Neuronal stem cell (in vitro differentiated cells): ENCODE measurements around the gene IL33.

ENCODE experiments used
- DNase-seq: peaks from one replicate; pipeline ENCODE4 v3.0.0-alpha.2; 2013; ENCODE audit warnings: low spot score
- H2AFZ ChIP-seq: one replicate; pipeline ENCODE4 v1.6.1; 2013; ENCODE audit warnings: mild to moderate bottlenecking, low read length, inconsistent platforms
- H2AK5ac ChIP-seq: 2 replicates; pipeline ENCODE4 v1.6.1; 2013; ENCODE audit warnings: low read depth, mild to moderate bottlenecking, inconsistent platforms, low read length, moderate library complexity, mixed read lengths
- H2BK120ac ChIP-seq: 2 replicates; pipeline ENCODE4 v1.6.1; 2013; ENCODE audit warnings: low read depth, mild to moderate bottlenecking, inconsistent platforms, low read length, moderate library complexity, mixed read lengths
- H2BK12ac ChIP-seq: one replicate; pipeline ENCODE4 v1.6.1; 2013; ENCODE audit warnings: low read length, inconsistent platforms
- H2BK15ac ChIP-seq: 2 replicates; pipeline ENCODE4 v1.6.1; 2013; ENCODE audit warnings: mild to moderate bottlenecking, low read length, inconsistent platforms, mixed read lengths
- H2BK5ac ChIP-seq: one replicate; pipeline ENCODE4 v1.6.1; 2013; ENCODE audit warnings: inconsistent platforms, mild to moderate bottlenecking, low read length, moderate library complexity
- H3K14ac ChIP-seq: one replicate; pipeline ENCODE4 v1.6.1; 2013; ENCODE audit warnings: low read length, inconsistent platforms
- H3K18ac ChIP-seq: 2 replicates; pipeline ENCODE4 v1.6.1; 2013; ENCODE audit warnings: low read length, inconsistent platforms
- H3K23ac ChIP-seq: 2 replicates; pipeline ENCODE4 v1.6.1; 2013; ENCODE audit warnings: low read depth, mild to moderate bottlenecking, mixed read lengths, low read length, inconsistent platforms; ENCODE audit not compliant: poor library complexity
- H3K27ac ChIP-seq: replicated peaks from 3 replicates; pipeline ENCODE4 v1.5.1; 2013; ENCODE audit warnings: low read length, inconsistent platforms
- H3K27me3 ChIP-seq, 3 experiments: 2 replicates each; pipeline ENCODE4 v1.6.1; 2013; ENCODE audit warnings: low read length in 3 of 3, mild to moderate bottlenecking in 2 of 3, inconsistent platforms in 1 of 3, low read depth in 1 of 3, mixed read lengths in 1 of 3, moderate library complexity in 1 of 3; ENCODE audit not compliant: control insufficient read depth in 3 of 3, insufficient read depth in 3 of 3
- H3K36me3 ChIP-seq, 2 donors: replicated peaks in 1 of 2; 2 replicates each; pipeline ENCODE4 v1.6.1; 2013; ENCODE audit warnings: low read length in 2 of 2; ENCODE audit not compliant: control insufficient read depth in 2 of 2, insufficient read depth in 2 of 2
- H3K4ac ChIP-seq: 2 replicates; pipeline ENCODE4 v1.6.1; 2013; ENCODE audit warnings: inconsistent platforms, mild to moderate bottlenecking, low read length, moderate library complexity
- H3K4me1 ChIP-seq, 2 donors: 1 replicate in 1 of 2; 2 replicates in 1 of 2; pipeline ENCODE4 v1.6.1; 2013; ENCODE audit warnings: low read length in 2 of 2, low read depth in 1 of 2; ENCODE audit not compliant: control insufficient read depth in 2 of 2, insufficient read depth in 1 of 2
- H3K4me2 ChIP-seq: one replicate; pipeline ENCODE4 v1.6.1; 2013; ENCODE audit warnings: mild to moderate bottlenecking, low read length, inconsistent platforms; ENCODE audit not compliant: insufficient read depth, poor library complexity, severe bottlenecking
- H3K4me3 ChIP-seq, 2 donors: 2 replicates each; pipeline ENCODE4 v1.5.1; 2013; ENCODE audit warnings: low read length in 2 of 2, mild to moderate bottlenecking in 2 of 2, inconsistent platforms in 1 of 2, moderate library complexity in 1 of 2
- H3K79me1 ChIP-seq: one replicate; pipeline ENCODE4 v1.6.1; 2013; ENCODE audit warnings: low read depth, mild to moderate bottlenecking, inconsistent platforms, low read length, moderate library complexity
- H3K9ac ChIP-seq: one replicate; pipeline ENCODE4 v1.6.1; 2013; ENCODE audit warnings: mild to moderate bottlenecking, low read depth, low read length, inconsistent platforms; ENCODE audit not compliant: poor library complexity
- H3K9me3 ChIP-seq, 2 donors: replicated peaks in 1 of 2; 2 replicates each; pipeline versions ENCODE3 to v1.6.1; 2013; ENCODE audit warnings: low read length in 2 of 2, mild to moderate bottlenecking in 2 of 2, inconsistent platforms in 1 of 2, low read depth in 1 of 2, mixed read lengths in 1 of 2, moderate library complexity in 1 of 2; ENCODE audit not compliant: control insufficient read depth in 2 of 2, insufficient read depth in 1 of 2
- H4K8ac ChIP-seq: one replicate; pipeline ENCODE4 v1.6.1; 2013; ENCODE audit warnings: low read depth, mild to moderate bottlenecking, inconsistent platforms, low read length, moderate library complexity
- H4K91ac ChIP-seq: one replicate; pipeline ENCODE4 v1.6.1; 2013; ENCODE audit warnings: low read length, low read depth, mild to moderate bottlenecking, inconsistent platforms; ENCODE audit not compliant: poor library complexity
- WGBS, 2 donors: extraction: QIAGEN DNeasy Blood & Tissue Kit; methylation state at CpG; one replicate each; pipeline ENCODE4 v1.1.7; 2013; ENCODE audit warnings: missing lambda C conversion rate in 2 of 2, mixed read lengths in 1 of 2; ENCODE audit not compliant: insufficient read length in 2 of 2, insufficient replicate concordance in 1 of 2; ENCODE audit errors: extremely low coverage in 2 of 2; 5-methylcytosine and 5-hydroxymethylcytosine counted together

Gene IL33

GRCh38 chr9:6187272-6187671 lies 28.3 kb upstream of the IL33 start:
- Histone ChIP-seq H3K9ac (no peak overlapping the region), H2BK5ac (no peak overlapping the region), H2BK12ac (no peak overlapping the region), H3K27ac (no peak overlapping the region), H2BK120ac (no peak overlapping the region), H3K23ac (no peak overlapping the region), H3K18ac (no peak overlapping the region), H3K4me1 (no peaks in the 10 kb centered on the region), H2AK5ac (no peak overlapping the region), H3K36me3 (no peaks in the 10 kb centered on the region), H3K14ac (no peak overlapping the region), H4K8ac (no peak overlapping the region), H3K4me3 (no peak overlapping the region), H4K91ac (no peak overlapping the region), H3K27me3 (no peaks in the 10 kb centered on the region), H3K4me2 (no peak overlapping the region), H3K9me3 (no peaks in the 10 kb centered on the region), H2BK15ac (no peak overlapping the region), H3K4ac (no peak overlapping the region), H3K79me1 (no peaks in the 10 kb centered on the region), H2AFZ (no peak overlapping the region)
- no peak for DNase-seq

GRCh38 chr9:6188466-6188865 lies 27.1 kb upstream of the IL33 start:
- Histone ChIP-seq H2BK15ac (no peak overlapping the region), H3K36me3 (no peaks in the 10 kb centered on the region), H4K8ac (no peak overlapping the region), H3K14ac (no peak overlapping the region), H3K27ac (no peak overlapping the region), H3K4me3 (no peak overlapping the region), H2AFZ (no peak overlapping the region), H3K27me3 (no peaks in the 10 kb centered on the region), H3K4ac (no peak overlapping the region), H3K23ac (no peak overlapping the region), H2BK120ac (no peak overlapping the region), H2BK5ac (no peak overlapping the region), H3K79me1 (no peaks in the 10 kb centered on the region), H2BK12ac (no peak overlapping the region), H3K18ac (no peak overlapping the region), H3K9me3 (no peaks in the 10 kb centered on the region), H3K4me2 (no peak overlapping the region), H2AK5ac (no peak overlapping the region), H3K9ac (no peak overlapping the region), H3K4me1 (no peaks in the 10 kb centered on the region), H4K91ac (no peak overlapping the region)
- DNase-seq, result no peak
- WGBS, 2 donors, result no CpG with 5 or more reads among the region's 1 CpG

GRCh38 chr9:6188906-6189305 lies 26.7 kb upstream of the IL33 start:
- Histone ChIP-seq H3K4ac (no peak overlapping the region), H3K36me3 (no peaks in the 10 kb centered on the region), H3K79me1 (no peaks in the 10 kb centered on the region), H4K91ac (no peak overlapping the region), H2BK15ac (no peak overlapping the region), H2AFZ (no peak overlapping the region), H2BK120ac (no peak overlapping the region), H3K27me3 (no peaks in the 10 kb centered on the region), H2BK5ac (no peak overlapping the region), H3K4me1 (no peaks in the 10 kb centered on the region), H3K14ac (no peak overlapping the region), H3K23ac (no peak overlapping the region), H2AK5ac (no peak overlapping the region), H2BK12ac (no peak overlapping the region), H3K4me2 (no peak overlapping the region), H4K8ac (no peak overlapping the region), H3K9ac (no peak overlapping the region), H3K9me3 (no peaks in the 10 kb centered on the region), H3K27ac (no peak overlapping the region), H3K4me3 (no peak overlapping the region), H3K18ac (no peak overlapping the region)
- no CpG with 5 or more reads among the region's 3 CpGs for WGBS, 2 donors
- no peak for DNase-seq

DNA sequence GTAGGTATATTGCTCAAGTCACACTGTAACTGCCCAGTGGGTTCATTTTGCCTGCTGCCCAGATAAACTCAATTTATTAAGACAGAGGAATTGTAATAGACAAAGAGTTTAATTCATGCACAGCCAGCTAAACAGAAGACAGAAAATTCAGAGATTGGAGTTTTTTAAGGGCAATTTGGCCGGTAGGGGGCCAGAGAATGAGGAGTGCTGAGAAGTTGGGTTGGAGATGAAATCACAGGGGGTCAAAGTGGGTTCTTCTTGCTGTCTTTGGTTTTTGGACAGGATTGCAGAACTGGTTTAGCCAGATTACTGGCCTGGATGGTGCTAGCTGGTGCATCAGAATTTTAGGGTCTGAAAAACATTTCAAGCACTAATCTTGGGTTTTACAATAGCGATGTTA lies 20.7 kb upstream of the IL33 start:
- H3K4ac ChIP-seq, result no peak overlapping the region
- H4K91ac ChIP-seq, result no peak overlapping the region
- no peak overlapping the region for H3K18ac ChIP-seq
- H3K27ac ChIP-seq, result no peak overlapping the region
- no peak overlapping the region for H4K8ac ChIP-seq
- no peaks in the 10 kb centered on the region for H3K36me3 ChIP-seq
- H3K4me1 ChIP-seq, result no peaks in the 10 kb centered on the region
- H3K27me3 ChIP-seq, result no peaks in the 10 kb centered on the region
- no peak overlapping the region for H3K4me2 ChIP-seq
- no peak overlapping the region for H2AFZ ChIP-seq
- no peak overlapping the region for H2BK12ac ChIP-seq
- H3K9me3 ChIP-seq, result no peaks in the 10 kb centered on the region
- H3K79me1 ChIP-seq, result no peaks in the 10 kb centered on the region
- no peak overlapping the region for H3K4me3 ChIP-seq
- H2BK5ac ChIP-seq, result no peak overlapping the region
- no peak overlapping the region for H2BK15ac ChIP-seq
- no peak overlapping the region for H3K23ac ChIP-seq
- no peak overlapping the region for H3K14ac ChIP-seq
- WGBS, 2 donors, result no CpG with 5 or more reads among the region's 2 CpGs
- no peak overlapping the region for H2AK5ac ChIP-seq
- H2BK120ac ChIP-seq, result no peak overlapping the region
- H3K9ac ChIP-seq, result no peak overlapping the region
- DNase-seq, result no peak
